Measurements from ENCODE around the gene NDFIP2. TPM values are rescaled to one million over a fixed set of nuclear protein-coding genes. Genes with fewer than 3 reads are reported as not detected.

Gene NDFIP2
- total RNA-seq (2021; ENCODE audit: unreplicated experiment), result 29.6 TPM
- polyA plus RNA-seq (2012; ENCODE audit: insufficient read length), result 17.1 TPM
- percentile 69 among the genes with signal in this experiment for Bru-seq, nascent RNA
- percentile 65 among the genes with signal in this experiment for BruChase-seq, experiment 1, labeled RNA remaining after a 2-hour chase
- percentile 68 among the genes with signal in this experiment for BruChase-seq, experiment 2, labeled RNA remaining after a 6-hour chase
- long read RNA-seq, full-length matches to known transcripts, result 76 of 90 reads
- long read RNA-seq, partial matches to known transcripts, result 5 of 90 reads
- long read RNA-seq, other reads (novel, unspliced or antisense), result 9 of 90 reads

GRCh38 chr13:79480954-79481684 is at the start of gene NDFIP2:
Gene NDFIP2 (plus strand): TSS chr13:79481155. CDS start chr13:79481204, 49 bp downstream.
- ATAC-seq (peak; percentile 98), DNase-seq (ENCODE audit: low read depth, low spot score) (no peak)
- in situ Hi-C loops (cut with HindIII; ENCODE audit: low pct_unique_long_range_greater_than_20kb, low sequenced_read_pairs), result no loop called here
- no peaks in the 10 kb centered on the region for H3K9me3 ChIP-seq (ENCODE audit: control insufficient read depth, insufficient read depth, low read depth, low read length)
- no peaks in the 10 kb centered on the region; the same call in 1 of the 2 replicates for H3K27me3 ChIP-seq (ENCODE audit: control insufficient read depth, insufficient read depth, low read length)
- no TSS peak for BruUV-seq (replicated peaks)
- ChIA-PET CTCF (interaction anchor here (0.6 to 0.8 kb wide), 5 partner anchors 17 to 74 kb away, joined by 3 to 10 read pairs (median 3); no protein-coding TSS in a partner anchor), POLR2A (interaction anchor here (0.6 to 0.7 kb wide), 3 partner anchors 18 to 147 kb away, joined by 3 to 8 read pairs (median 4); no protein-coding TSS in a partner anchor)
- no peak for TF ChIP-seq TCF7L2 (IDR thresholded peaks at IDR 0.05; ENCODE audit: low read depth, low read length)
- TF ChIP-seq REST (IDR thresholded peaks at IDR 0.05; ENCODE audit: insufficient read depth in 1 of 2, low read depth in 2 of 2, low read length in 1 of 2), result no peak
- TF ChIP-seq CTCF (IDR thresholded peaks at IDR 0.05), result no peak
- TF ChIP-seq SIN3A (IDR thresholded peaks at IDR 0.05; ENCODE audit: borderline replicate concordance, insufficient read depth, low read depth, low read length), result 0 out of 2 replicates have a peak, but pooled peaks have one; percentile 20
- peak; percentile 73 for TF ChIP-seq POLR2AphosphoS5 (IDR thresholded peaks at IDR 0.05; ENCODE audit: low read depth, low read length)
- H3K36me3 ChIP-seq (ENCODE audit: control insufficient read depth, insufficient read depth, low read length), result no peaks in the 10 kb centered on the region; the same call in 1 of the 2 replicates
- intact Hi-C loops (cut with micrococcal nuclease; ENCODE audit: unreplicated experiment), result no loop called here
- peaks cover 11% of the 10 kb centered on the region for H3K4me1 ChIP-seq (ENCODE audit: control insufficient read depth, insufficient read depth, low read length)
- peak within 1 kb of the TSS; percentile 82 for H3K27ac ChIP-seq (ENCODE audit: low read length)
- peak within 1 kb of the TSS; percentile 90 to 92 for H3K4me3 ChIP-seq (ENCODE audit: low read depth in 2 of 2, low read length in 2 of 2)

GRCh38 chr13:79432086-79432485 is 48.9 kb upstream of the NDFIP2 start:
- no TSS peak for BruUV-seq (replicated peaks)
- no peak overlapping the region for H3K4me3 ChIP-seq (ENCODE audit: low read depth in 2 of 2, low read length in 2 of 2)
- in situ Hi-C loops (cut with HindIII; ENCODE audit: low pct_unique_long_range_greater_than_20kb, low sequenced_read_pairs) (no loop called here), intact Hi-C loops (cut with micrococcal nuclease; ENCODE audit: unreplicated experiment) (no loop called here)
- H3K4me1 ChIP-seq (ENCODE audit: control insufficient read depth, insufficient read depth, low read length), result no peaks in the 10 kb centered on the region
- ChIA-PET CTCF (no interaction called here), POLR2A (no interaction called here)
- no peak for TF ChIP-seq REST (IDR thresholded peaks at IDR 0.05; ENCODE audit: insufficient read depth in 1 of 2, low read depth in 2 of 2, low read length in 1 of 2)
- no peak for TF ChIP-seq POLR2AphosphoS5 (IDR thresholded peaks at IDR 0.05; ENCODE audit: low read depth, low read length)
- TF ChIP-seq CTCF (IDR thresholded peaks at IDR 0.05), result no peak
- no peak for TF ChIP-seq SIN3A (IDR thresholded peaks at IDR 0.05; ENCODE audit: borderline replicate concordance, insufficient read depth, low read depth, low read length)
- TF ChIP-seq TCF7L2 (IDR thresholded peaks at IDR 0.05; ENCODE audit: low read depth, low read length), result no peak
- no peak for DNase-seq (ENCODE audit: low read depth, low spot score)
- H3K27ac ChIP-seq (ENCODE audit: low read length), result no peak overlapping the region
- ATAC-seq, result no peak
- H3K27me3 ChIP-seq (ENCODE audit: control insufficient read depth, insufficient read depth, low read length), result no peaks in the 10 kb centered on the region
- H3K9me3 ChIP-seq (ENCODE audit: control insufficient read depth, insufficient read depth, low read depth, low read length), result no peaks in the 10 kb centered on the region
- no peaks in the 10 kb centered on the region for H3K36me3 ChIP-seq (ENCODE audit: control insufficient read depth, insufficient read depth, low read length)

Data from Panc1 (cell line).